OCI-LY7 (cell line): ENCODE results near the gene HNF1A. TPM values are rescaled to one million over a fixed set of nuclear protein-coding genes. Genes with fewer than 3 reads are reported as not detected.

Experiments used
- BruUV-seq: library from RNA; stranded (reverse); fragments of 400-500 nt; replicated peaks from 2 replicates; lab custom pipeline; 2021; lab: Mats Ljungman, UMichigan
- CTCF ChIA-PET: fragments of 300-600 bp; sonication (Branson Sonifier 250); formaldehyde crosslinking; loops from one replicate; lab custom pipeline; 2022; ENCODE audit warnings: antibody characterized with exemption; ENCODE audit not compliant: unreplicated experiment; lab: Charles Lee
- POLR2A ChIA-PET: fragments of 300-600 bp; sonication (Branson Sonifier 250); formaldehyde crosslinking; loops from one replicate; lab custom pipeline; 2022; ENCODE audit warnings: antibody characterized with exemption; lab: Charles Lee
- DNase-seq: peaks from one replicate; pipeline ENCODE4 v3.0.0-alpha.2; 2015; ENCODE audit warnings: low spot score
- H2AFZ ChIP-seq: fragments of 200-600 bp; sonication (generic), shearing (Covaris generic); 2 replicates; pipeline ENCODE4 v1.6.1; 2014; ENCODE audit warnings: mild to moderate bottlenecking, antibody characterized with exemption, low read length, moderate library complexity
- H3K27ac ChIP-seq: fragments of 200-600 bp; sonication (generic); 2 replicates; pipeline ENCODE4 v1.5.1; 2014; ENCODE audit warnings: mixed run types, low read depth, mild to moderate bottlenecking, moderate library complexity, low read length, inconsistent platforms; ENCODE audit not compliant: poor library complexity, severe bottlenecking
- H3K36me3 ChIP-seq: fragments of 200-600 bp; sonication (generic); 2 replicates; pipeline ENCODE4 v1.6.1; 2014; ENCODE audit warnings: mild to moderate bottlenecking, antibody characterized with exemption, low read length, moderate library complexity, mixed read lengths; ENCODE audit not compliant: insufficient read depth
- H3K4me1 ChIP-seq: fragments of 200-600 bp; sonication (generic); 2 replicates; pipeline ENCODE4 v1.5.1; 2014; ENCODE audit warnings: mild to moderate bottlenecking, low read length; ENCODE audit not compliant: insufficient read depth, poor library complexity, severe bottlenecking
- H3K4me2 ChIP-seq: fragments of 200-600 bp; sonication (generic); 2 replicates; pipeline ENCODE4 v1.6.1; 2014; ENCODE audit warnings: mild to moderate bottlenecking, low read length
- H3K4me3 ChIP-seq: fragments of 200-600 bp; sonication (generic); 2 replicates; pipeline ENCODE4 v1.5.1; 2014; ENCODE audit warnings: mild to moderate bottlenecking, low read depth, low read length; ENCODE audit not compliant: poor library complexity, severe bottlenecking
- H3K79me2 ChIP-seq: fragments of 200-600 bp; sonication (generic); 2 replicates; pipeline ENCODE4 v1.6.1; 2016; ENCODE audit warnings: low read depth, mild to moderate bottlenecking, low read length, moderate library complexity, mixed read lengths; ENCODE audit not compliant: insufficient read depth
- H3K9me2 ChIP-seq: fragments of 200-600 bp; sonication (generic); 2 replicates; pipeline ENCODE4 v1.6.1; 2016; ENCODE audit warnings: mild to moderate bottlenecking, low read length, mixed read lengths; ENCODE audit not compliant: insufficient read depth
- H3K9me3 ChIP-seq: fragments of 200-600 bp; sonication (generic); 2 replicates; pipeline ENCODE4 v1.6.1; 2014; ENCODE audit warnings: mild to moderate bottlenecking, mixed run types, low read length, mixed read lengths
- H4K20me1 ChIP-seq: fragments of 200-600 bp; sonication (generic); 2 replicates; pipeline ENCODE4 v1.6.1; 2014; ENCODE audit warnings: mild to moderate bottlenecking, antibody characterized with exemption, low read length, moderate library complexity, mixed read lengths; ENCODE audit not compliant: insufficient read depth
- EZH2phosphoT487 ChIP-seq: fragments of 200-600 bp; sonication (generic); IDR thresholded peaks from 2 replicates; pipeline ENCODE4 v1.6.1; 2018; ENCODE audit warnings: low read depth, borderline replicate concordance, mild to moderate bottlenecking, mixed run types, antibody characterized with exemption, low read length, moderate library complexity, mixed read lengths
- intact Hi-C: fragments of 100-400 bp; cut with micrococcal nuclease; formaldehyde crosslinking; loops from one replicate; pipeline ENCODE4 v1.10.0; 2022; ENCODE audit not compliant: unreplicated experiment
- total RNA-seq, 2 experiments: library from RNA; depleted of rRNA in 1 of 2; stranded (reverse); fragments of >200 nt in 1 of 2; shearing (Covaris generic) in 1 of 2; gene quantifications; 2 replicates each; pipeline ENCODE4 v1.2.3, GENCODE V29; 2014 to 2022
- TF ChIP-seq, protein P1 (sequence below): fragments of 200-600 bp; sonication (generic); conservative IDR thresholded peaks from 2 replicates; pipeline ENCODE4 v1.5.1; 2014; ENCODE audit warnings: mild to moderate bottlenecking, antibody characterized with exemption, low read length, moderate library complexity, mixed read lengths

The HNF1A gene
- total RNA-seq, 2 experiments from 2014 or later = not detected

DNA sequence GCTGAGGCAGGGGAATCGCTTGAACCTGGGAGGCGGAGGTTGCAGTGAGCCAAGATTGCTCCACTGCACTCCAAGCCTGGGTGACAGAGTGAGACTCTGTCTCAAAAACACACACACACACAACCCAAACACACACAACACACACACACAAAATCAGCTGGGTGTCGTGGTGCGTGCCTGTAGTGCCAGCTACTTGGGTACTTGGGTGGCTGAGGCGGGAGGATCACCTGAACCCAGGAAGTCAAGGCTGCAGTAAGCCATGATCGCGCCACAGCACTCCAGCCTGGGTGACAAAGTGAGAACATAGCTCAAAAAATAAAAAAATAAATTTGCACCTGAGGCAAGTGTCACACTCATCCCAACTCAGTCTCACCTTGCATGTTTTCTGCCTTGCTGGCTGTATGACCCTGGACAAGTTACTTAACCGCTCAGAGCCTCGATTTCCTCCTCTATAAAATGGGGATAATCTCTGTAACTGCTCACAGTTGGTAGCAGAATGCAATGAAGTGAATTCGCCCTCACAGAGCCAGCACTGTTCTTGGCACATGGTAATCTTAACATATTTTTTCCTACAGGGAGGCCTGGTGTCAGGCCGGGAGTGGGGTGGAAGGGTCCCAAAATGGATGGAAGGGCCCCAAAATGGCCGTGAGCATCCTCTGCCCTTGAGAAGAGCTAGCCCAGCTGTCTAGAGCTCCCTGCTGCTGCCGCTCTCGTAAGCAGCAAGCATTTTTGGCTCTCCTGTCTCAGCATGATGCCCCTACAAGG lies 630 bp upstream of the HNF1A start:
- Histone ChIP-seq H3K4me3 (no peak overlapping the region), H3K79me2 (no peaks in the 10 kb centered on the region), H4K20me1 (no peaks in the 10 kb centered on the region), H3K27ac (no peak overlapping the region), H3K36me3 (no peaks in the 10 kb centered on the region), H3K9me3 (no peaks in the 10 kb centered on the region), H3K4me2 (no peak overlapping the region), H3K4me1 (no peaks in the 10 kb centered on the region), H3K9me2 (no peaks in the 10 kb centered on the region), H2AFZ (no peak overlapping the region)
- TF ChIP-seq, protein P1, sequence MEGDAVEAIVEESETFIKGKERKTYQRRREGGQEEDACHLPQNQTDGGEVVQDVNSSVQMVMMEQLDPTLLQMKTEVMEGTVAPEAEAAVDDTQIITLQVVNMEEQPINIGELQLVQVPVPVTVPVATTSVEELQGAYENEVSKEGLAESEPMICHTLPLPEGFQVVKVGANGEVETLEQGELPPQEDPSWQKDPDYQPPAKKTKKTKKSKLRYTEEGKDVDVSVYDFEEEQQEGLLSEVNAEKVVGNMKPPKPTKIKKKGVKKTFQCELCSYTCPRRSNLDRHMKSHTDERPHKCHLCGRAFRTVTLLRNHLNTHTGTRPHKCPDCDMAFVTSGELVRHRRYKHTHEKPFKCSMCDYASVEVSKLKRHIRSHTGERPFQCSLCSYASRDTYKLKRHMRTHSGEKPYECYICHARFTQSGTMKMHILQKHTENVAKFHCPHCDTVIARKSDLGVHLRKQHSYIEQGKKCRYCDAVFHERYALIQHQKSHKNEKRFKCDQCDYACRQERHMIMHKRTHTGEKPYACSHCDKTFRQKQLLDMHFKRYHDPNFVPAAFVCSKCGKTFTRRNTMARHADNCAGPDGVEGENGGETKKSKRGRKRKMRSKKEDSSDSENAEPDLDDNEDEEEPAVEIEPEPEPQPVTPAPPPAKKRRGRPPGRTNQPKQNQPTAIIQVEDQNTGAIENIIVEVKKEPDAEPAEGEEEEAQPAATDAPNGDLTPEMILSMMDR = no peak
- TF ChIP-seq EZH2phosphoT487 = no peak
- BruUV-seq = no TSS peak
- intact Hi-C loops = no loop called here
- no peak for DNase-seq
- ChIA-PET POLR2A (no interaction called here), CTCF (interaction anchor here (0.6 kb wide), 1 partner anchor 193 kb away, joined by 3 read pairs; no protein-coding TSS in a partner anchor)

DNA sequence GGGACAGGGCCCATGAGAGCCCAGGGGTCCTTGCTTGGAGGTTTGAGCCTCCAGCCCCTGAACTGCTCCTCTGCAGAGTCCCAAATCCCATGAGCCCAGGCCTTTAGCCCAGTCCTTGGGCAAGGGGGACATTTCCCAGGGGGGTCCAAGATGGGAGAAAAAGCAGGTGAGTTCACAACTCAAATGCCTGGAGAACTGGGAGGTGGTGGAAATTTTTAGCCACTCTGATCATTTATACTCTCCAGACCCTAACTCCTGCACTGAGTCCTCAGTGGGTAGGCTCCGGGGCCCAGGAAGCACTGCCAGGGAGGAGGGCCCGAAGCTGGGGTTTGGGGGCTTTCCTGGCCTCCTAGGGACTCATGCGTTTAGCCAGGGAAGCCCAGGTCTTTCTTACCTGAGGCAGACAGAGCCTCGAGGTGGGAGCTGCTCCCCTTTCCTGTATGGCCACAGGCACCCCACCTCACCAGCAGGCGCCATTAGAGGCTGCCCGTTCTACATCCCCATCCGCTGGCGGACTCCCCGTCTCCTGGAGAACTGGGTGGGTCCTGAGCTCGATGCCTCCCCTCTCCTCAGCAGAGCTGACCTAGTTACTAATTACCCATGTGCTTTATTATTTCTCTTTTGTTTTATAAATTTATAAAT lies 998 bp downstream of the HNF1A start:
- CTCF ChIA-PET = no interaction called here
- no peak for DNase-seq
- no peaks in the 10 kb centered on the region for H3K9me2 ChIP-seq
- H3K9me3 ChIP-seq = no peaks in the 10 kb centered on the region
- intact Hi-C loops = no loop called here
- H3K36me3 ChIP-seq = no peaks in the 10 kb centered on the region
- no peaks in the 10 kb centered on the region for H3K79me2 ChIP-seq
- BruUV-seq = no TSS peak
- no peak overlapping the region for H3K4me2 ChIP-seq
- no peak overlapping the region for H2AFZ ChIP-seq
- TF ChIP-seq EZH2phosphoT487 = no peak
- TF ChIP-seq, protein P1 = no peak
- no peak overlapping the region for H3K27ac ChIP-seq
- no peaks in the 10 kb centered on the region for H3K4me1 ChIP-seq
- POLR2A ChIA-PET = interaction anchor here (0.6 kb wide), 1 partner anchor 26 kb away, joined by 7 read pairs; no protein-coding TSS in a partner anchor
- no peak overlapping the region for H3K4me3 ChIP-seq
- no peaks in the 10 kb centered on the region for H4K20me1 ChIP-seq
